HUES6 (cell line): ENCODE data around the gene SNTG2.

Source experiments
- H3K27ac ChIP-seq: 2 replicates; pipeline ENCODE4 v1.7.0; 2013; ENCODE audit warnings: low read depth, mild to moderate bottlenecking, low read length, inconsistent platforms
- H3K27me3 ChIP-seq: 2 replicates; pipeline ENCODE4 v1.6.1; 2013; ENCODE audit warnings: low read length; ENCODE audit not compliant: control insufficient read depth, insufficient read depth
- H3K36me3 ChIP-seq: 2 replicates; pipeline ENCODE4 v1.6.1; 2013; ENCODE audit warnings: low read length; ENCODE audit not compliant: control insufficient read depth, insufficient read depth
- H3K4me1 ChIP-seq: 2 replicates; pipeline ENCODE4 v1.6.1; 2013; ENCODE audit warnings: low read length; ENCODE audit not compliant: control insufficient read depth, insufficient read depth
- H3K4me3 ChIP-seq: 2 replicates; pipeline ENCODE4 v1.5.1; 2013; ENCODE audit warnings: low read depth, low read length
- H3K9ac ChIP-seq: one replicate; pipeline ENCODE4 v1.6.1; 2013; ENCODE audit warnings: mild to moderate bottlenecking, low read length
- H3K9me3 ChIP-seq: 2 replicates; pipeline ENCODE4 v1.6.1; 2013; ENCODE audit warnings: low read depth, low read length; ENCODE audit not compliant: control insufficient read depth, insufficient read depth

Gene SNTG2

DNA sequence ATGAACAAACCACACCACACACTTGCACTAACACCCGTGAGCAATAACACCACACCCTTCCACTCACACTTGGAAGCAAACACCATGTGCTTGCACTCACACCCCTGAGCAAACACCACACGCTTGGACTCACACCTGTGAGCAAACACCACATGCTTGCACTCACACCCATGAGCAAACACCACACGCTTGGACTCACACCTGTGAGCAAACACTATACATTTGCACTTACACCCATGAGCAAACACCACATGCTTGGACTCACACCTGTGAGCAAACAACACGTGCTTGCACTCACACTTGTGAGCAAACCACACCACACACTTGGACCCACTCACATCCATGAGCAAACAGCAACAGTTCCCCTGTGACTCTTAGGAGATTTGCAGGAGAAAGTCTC, 24.4 kb downstream of the SNTG2 start:
- Histone ChIP-seq H3K4me1 (peaks cover 7% of the 10 kb centered on the region), H3K9me3 (no peaks in the 10 kb centered on the region), H3K36me3 (peaks cover 2% of the 10 kb centered on the region; the same call in 1 of the 2 replicates), H3K27me3 (no peaks in the 10 kb centered on the region), H3K9ac (no peak overlapping the region), H3K4me3 (no peak overlapping the region), H3K27ac (no peak overlapping the region)

DNA sequence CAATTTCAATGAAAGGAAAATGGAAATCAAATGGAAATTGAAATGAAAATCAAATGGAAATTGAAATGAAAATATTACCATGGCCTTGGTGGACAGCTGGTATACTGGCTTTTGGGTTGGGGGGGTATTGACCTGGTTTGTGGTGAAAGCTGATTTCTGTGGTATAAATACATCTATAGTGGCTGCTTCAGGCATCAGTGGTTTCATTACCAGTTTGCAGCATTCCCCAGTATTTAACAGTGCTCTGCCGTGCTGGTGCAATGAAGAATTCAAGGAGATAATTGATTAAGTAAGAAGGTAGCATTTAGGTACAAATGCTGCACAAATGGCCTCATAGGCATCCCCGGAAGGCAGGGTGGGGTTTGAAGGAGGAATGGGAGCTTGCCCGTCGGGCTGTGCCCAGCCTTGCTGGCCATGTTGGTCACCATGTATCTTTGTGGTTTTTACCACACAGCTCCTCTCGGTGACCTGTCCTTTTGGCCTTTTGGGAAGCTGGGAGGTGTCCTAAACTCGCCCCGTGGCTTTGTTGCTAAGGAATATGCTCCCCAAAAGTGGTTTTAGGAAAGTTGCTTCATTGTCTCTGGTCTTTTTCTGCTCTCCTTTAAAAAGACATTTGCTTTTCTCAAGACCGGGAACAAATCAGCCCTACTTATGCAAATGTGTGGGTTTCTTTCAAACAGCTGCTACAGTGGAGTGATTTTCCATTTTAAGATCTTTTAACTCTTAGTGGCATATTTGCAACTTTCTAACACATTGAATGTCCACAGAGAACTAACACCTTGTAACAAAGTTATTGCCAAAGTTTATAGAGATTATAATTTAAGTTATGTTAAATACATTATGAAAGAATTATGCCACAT, 28.6 kb downstream of the SNTG2 start:
- no peak overlapping the region for H3K27ac ChIP-seq
- H3K9me3 ChIP-seq, result no peaks in the 10 kb centered on the region
- no peak overlapping the region for H3K9ac ChIP-seq
- H3K4me1 ChIP-seq, result peaks cover 7% of the 10 kb centered on the region
- no peak overlapping the region for H3K4me3 ChIP-seq
- H3K27me3 ChIP-seq, result no peaks in the 10 kb centered on the region
- peaks cover 10% of the 10 kb centered on the region; the same call in 1 of the 2 replicates for H3K36me3 ChIP-seq

DNA sequence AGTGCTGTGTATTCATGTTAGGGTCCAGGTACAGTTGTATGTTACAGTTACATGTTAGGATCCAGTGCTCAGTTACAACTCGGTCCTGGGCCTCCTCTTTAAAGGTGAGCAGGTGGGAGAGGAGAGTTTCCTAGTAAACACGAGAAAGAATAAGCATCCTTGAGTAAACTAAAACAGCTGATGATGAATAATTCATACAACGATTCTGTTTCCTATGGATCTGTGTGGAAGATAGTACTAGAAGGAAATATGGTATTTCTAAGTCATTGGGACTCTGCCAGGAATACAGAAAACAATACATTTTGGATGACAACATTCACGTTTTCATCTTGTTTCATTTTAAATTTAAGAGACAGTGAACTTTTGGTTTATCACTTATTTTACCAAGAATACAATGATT, 29.5 kb downstream of the SNTG2 start:
- Histone ChIP-seq H3K36me3 (peaks cover 10% of the 10 kb centered on the region; the same call in 1 of the 2 replicates), H3K4me3 (no peak overlapping the region), H3K27me3 (no peaks in the 10 kb centered on the region), H3K4me1 (peaks cover 7% of the 10 kb centered on the region), H3K27ac (no peak overlapping the region), H3K9ac (no peak overlapping the region), H3K9me3 (no peaks in the 10 kb centered on the region)

DNA sequence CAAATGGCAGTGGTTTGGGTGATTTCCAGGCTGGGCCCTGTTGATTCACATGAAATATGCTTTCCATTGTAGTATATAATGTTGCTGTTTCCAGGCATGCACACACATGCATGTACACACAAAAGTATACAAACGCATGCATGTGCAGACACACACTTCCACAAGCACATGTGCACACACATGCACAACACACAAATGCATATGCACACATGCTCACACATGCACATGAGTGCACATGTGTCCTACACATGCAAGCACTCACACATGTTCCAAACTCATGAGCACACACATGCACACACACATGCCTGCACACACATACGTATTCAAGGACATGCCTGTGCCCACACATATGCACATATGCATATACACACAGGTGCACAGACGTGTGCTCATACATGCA, 30.6 kb downstream of the SNTG2 start:
- Histone ChIP-seq H3K27ac (no peak overlapping the region), H3K9me3 (no peaks in the 10 kb centered on the region), H3K27me3 (no peaks in the 10 kb centered on the region), H3K4me1 (peaks cover 7% of the 10 kb centered on the region), H3K36me3 (peaks cover 10% of the 10 kb centered on the region; the same call in 1 of the 2 replicates), H3K9ac (no peak overlapping the region), H3K4me3 (no peak overlapping the region)

DNA sequence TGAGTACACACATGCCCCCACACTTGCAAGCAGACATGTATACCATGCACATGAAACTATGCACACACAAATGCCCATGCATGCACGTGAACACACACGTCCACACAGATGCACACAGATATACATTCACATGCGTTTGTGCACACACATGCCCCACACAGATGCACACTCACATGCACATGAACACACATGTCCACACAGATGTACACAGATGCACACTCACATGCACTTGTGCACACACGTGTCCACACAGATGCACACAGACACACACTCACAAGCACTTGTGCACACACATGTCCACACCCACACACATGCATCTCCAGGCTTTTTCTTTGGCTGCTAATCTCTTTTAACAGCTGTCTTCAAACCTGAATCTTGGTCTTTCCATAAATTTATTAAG, 31.1 kb downstream of the SNTG2 start:
- Histone ChIP-seq H3K4me3 (no peak overlapping the region), H3K36me3 (peaks cover 10% of the 10 kb centered on the region; the same call in 1 of the 2 replicates), H3K27ac (no peak overlapping the region), H3K9ac (no peak overlapping the region), H3K27me3 (no peaks in the 10 kb centered on the region), H3K4me1 (peaks cover 7% of the 10 kb centered on the region), H3K9me3 (no peaks in the 10 kb centered on the region)

DNA sequence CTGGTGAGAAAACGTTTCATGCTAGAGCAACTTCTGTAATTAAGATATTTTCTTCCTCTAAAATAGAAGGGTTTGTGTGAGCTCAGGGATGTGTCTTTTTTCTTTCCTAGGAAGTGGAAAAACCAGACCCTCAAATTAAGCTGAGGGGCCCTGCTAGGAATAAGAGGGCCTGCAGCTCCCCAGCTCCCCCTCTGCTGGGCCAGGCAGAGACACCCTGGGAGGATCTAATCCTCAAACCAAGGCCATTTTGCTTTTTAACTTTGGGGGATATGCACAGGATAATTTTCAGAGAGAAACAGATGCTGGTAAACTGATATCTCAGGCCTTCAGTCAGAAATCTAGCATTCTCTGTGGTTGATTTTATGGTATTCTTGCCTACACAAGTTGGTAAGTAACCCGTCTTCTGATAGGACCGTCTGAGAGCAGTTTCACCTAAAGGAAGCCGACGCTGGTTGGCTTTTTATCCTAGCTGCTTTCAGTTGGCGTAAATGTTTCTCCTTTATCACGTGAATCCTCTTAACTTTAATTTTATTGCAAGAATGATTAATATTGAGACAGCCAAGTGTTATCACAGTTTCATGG, 34.8 kb downstream of the SNTG2 start:
- Histone ChIP-seq H3K4me3 (no peak overlapping the region), H3K36me3 (peaks cover 8% of the 10 kb centered on the region; the same call in 1 of the 2 replicates), H3K27ac (no peak overlapping the region), H3K4me1 (peaks cover 8% of the 10 kb centered on the region; the same call in 1 of the 2 replicates), H3K9ac (no peak overlapping the region), H3K27me3 (no peaks in the 10 kb centered on the region), H3K9me3 (no peaks in the 10 kb centered on the region)

DNA sequence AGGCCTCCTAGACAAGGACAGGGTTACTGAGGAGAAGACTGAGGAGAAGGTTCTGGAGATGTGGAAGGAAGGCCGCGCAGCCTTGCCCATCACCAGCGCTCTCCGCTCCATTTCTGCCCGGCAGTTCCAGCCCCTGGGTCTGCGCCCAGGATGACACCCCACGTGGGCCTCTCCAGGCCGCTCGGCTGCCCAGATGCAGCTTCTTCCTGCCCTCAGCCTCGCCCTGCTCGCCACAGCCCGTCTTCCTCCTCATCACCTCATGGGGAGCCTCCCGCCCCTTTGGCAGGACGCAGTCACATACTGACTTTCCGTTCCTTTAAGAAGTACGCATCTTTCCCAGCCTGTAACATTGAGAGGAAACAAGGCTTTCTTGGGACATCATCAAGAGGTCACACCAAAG, 37.1 kb downstream of the SNTG2 start:
- H3K27ac ChIP-seq, result no peak overlapping the region
- no peaks in the 10 kb centered on the region for H3K36me3 ChIP-seq
- H3K27me3 ChIP-seq, result no peaks in the 10 kb centered on the region
- peaks cover 8% of the 10 kb centered on the region; the same call in 1 of the 2 replicates for H3K4me1 ChIP-seq
- no peak overlapping the region for H3K4me3 ChIP-seq
- H3K9ac ChIP-seq, result no peak overlapping the region
- no peaks in the 10 kb centered on the region for H3K9me3 ChIP-seq

DNA sequence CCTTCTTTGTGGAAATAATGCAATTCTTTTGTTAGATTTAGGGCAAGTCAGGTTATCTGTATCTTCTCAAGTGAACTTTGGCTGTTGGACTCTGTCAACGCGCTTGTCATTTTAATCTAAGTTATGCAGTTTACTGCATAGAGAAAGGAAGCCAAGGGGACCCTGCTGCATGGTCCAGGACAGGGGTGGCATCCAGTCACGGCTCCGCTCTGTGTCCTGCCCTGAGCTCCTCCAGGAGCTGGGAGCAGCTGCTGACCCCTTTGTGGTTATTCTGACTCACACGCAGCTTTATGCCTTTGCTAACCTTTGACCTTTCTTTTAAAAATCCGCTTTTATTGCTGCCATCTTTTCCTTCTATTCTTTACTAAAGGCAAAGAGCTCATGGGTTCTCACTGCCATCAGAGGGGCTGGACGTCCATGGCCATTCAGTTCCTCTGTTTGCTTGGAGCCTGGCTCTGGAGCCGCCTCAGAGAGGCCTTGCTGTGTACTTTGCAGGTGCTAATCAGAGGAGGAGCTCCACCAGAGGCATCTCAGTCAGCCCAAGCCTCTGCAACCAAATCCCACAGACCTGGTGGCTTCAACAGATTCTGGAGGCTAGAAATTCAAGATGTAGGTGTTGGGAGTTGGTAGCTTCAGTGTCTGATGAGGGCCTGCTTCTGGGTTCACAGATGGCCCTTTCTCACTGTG, 39.3 kb downstream of the SNTG2 start:
- Histone ChIP-seq H3K27ac (no peak overlapping the region), H3K4me3 (no peak overlapping the region), H3K9ac (no peak overlapping the region), H3K9me3 (no peaks in the 10 kb centered on the region), H3K4me1 (peaks cover 8% of the 10 kb centered on the region; the same call in 1 of the 2 replicates), H3K27me3 (no peaks in the 10 kb centered on the region), H3K36me3 (no peaks in the 10 kb centered on the region)

DNA sequence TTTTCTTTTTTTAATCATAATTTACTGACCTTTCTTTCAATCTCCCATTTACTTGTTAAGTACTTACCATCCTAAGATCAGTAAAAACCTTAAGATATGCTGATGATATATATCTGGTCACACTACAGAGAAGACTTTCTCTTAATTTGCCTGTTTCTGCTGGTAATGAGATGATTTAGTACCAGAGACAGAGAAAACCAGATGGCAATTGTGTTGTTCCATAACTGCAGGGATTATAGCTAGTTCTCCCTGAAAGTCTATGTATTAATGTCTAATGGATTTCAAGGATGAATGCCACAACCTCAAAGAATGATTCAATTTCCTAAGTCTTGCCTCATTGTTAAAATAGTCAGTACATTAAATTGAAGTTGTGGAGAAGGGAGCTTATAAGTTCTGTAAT, 40.3 kb downstream of the SNTG2 start:
- H3K27ac ChIP-seq, result no peak overlapping the region
- H3K9me3 ChIP-seq, result no peaks in the 10 kb centered on the region
- H3K4me1 ChIP-seq, result peaks cover 8% of the 10 kb centered on the region; the same call in 1 of the 2 replicates
- H3K27me3 ChIP-seq, result no peaks in the 10 kb centered on the region
- H3K36me3 ChIP-seq, result no peaks in the 10 kb centered on the region
- H3K9ac ChIP-seq, result no peak overlapping the region
- H3K4me3 ChIP-seq, result no peak overlapping the region

DNA sequence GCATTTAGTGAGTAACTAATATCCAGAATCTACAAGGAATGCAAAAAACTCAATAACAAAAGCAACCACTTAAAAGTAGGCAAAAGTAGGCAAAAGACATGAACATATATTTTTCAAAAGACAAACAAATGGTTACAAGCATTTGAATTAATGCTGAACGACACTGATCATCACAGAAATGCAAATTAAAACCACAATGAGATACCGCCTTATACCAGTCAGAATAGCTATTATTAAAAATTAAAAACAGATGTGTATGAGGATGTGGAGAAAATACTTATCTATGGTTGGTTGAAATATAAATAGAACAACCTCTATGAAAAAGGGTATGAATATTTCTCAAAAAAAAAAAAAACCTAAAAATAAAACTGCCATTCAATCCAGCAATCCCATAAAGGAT, 51.7 kb downstream of the SNTG2 start:
- Histone ChIP-seq H3K27ac (no peak overlapping the region), H3K9me3 (no peaks in the 10 kb centered on the region), H3K9ac (no peak overlapping the region), H3K4me3 (no peak overlapping the region), H3K27me3 (no peaks in the 10 kb centered on the region; the same call in 1 of the 2 replicates), H3K4me1 (no peaks in the 10 kb centered on the region), H3K36me3 (no peaks in the 10 kb centered on the region)

DNA sequence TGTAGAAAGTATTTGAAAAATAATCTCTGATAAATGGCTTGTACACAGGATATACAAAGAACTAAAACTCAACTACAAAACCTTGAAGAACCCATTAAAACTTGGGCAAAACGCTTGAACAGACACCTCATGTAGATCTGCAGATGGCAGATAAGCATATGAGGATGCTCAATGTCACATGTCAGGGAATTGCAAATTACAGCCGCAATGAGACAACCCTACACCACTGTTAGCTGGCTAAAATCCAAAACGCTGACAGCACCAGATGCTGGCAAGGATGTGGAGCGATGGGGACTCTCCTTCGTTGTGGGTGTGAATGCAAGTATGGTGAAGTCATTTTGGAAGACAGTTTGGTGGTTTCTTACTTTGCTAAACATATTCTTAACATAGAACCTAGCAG, 53.7 kb downstream of the SNTG2 start:
- Histone ChIP-seq H3K9me3 (no peaks in the 10 kb centered on the region), H3K36me3 (no peaks in the 10 kb centered on the region), H3K9ac (no peak overlapping the region), H3K27ac (no peak overlapping the region), H3K27me3 (no peaks in the 10 kb centered on the region; the same call in 1 of the 2 replicates), H3K4me1 (no peaks in the 10 kb centered on the region), H3K4me3 (no peak overlapping the region)
